ENCODE data around the gene RARRES2.

Gene RARRES2

DNA sequence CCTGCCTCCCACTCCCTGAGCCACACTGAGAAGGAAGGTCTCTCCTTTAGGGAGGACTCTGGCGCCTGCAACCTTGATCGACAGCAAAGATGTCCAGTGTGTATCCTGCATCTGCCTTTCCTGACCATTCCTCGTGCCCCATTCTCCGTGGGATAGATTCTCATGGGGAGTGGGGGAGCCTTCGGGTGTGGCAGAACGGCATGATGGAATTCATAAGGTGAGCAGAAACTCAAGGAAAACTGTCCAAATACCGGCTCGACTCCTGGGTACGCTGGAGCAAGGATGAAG, 636 bp upstream of the RARRES2 start:
- no peaks in the 10 kb centered on the region for H3F3A ChIP-seq (ENCODE audit: control insufficient read depth, insufficient read depth)
- no peaks in the 10 kb centered on the region for H3K9me2 ChIP-seq (replicated peaks; ENCODE audit: control insufficient read depth, low read length)
- no peak overlapping the region for H3K27ac ChIP-seq (ENCODE audit: low read depth, low read length)
- no peaks in the 10 kb centered on the region for H3K79me2 ChIP-seq (ENCODE audit: control insufficient read depth, low read length)
- H3K27me3 ChIP-seq (ENCODE audit: control insufficient read depth, low read length) = no peaks in the 10 kb centered on the region
- H3K4me1 ChIP-seq (ENCODE audit: control insufficient read depth, low read length) = no peaks in the 10 kb centered on the region
- no peaks in the 10 kb centered on the region for H4K20me1 ChIP-seq (ENCODE audit: control insufficient read depth, insufficient read depth, low read depth, low read length)
- peaks cover 12% of the 10 kb centered on the region for H3K36me3 ChIP-seq (ENCODE audit: control insufficient read depth, low read length)
- H3K4me3 ChIP-seq (ENCODE audit: low read length) = no peak overlapping the region
- no peak for TF ChIP-seq EZH2phosphoT487 (IDR thresholded peaks at IDR 0.05; ENCODE audit: borderline replicate concordance, low read length)
- TF ChIP-seq, protein P1, sequence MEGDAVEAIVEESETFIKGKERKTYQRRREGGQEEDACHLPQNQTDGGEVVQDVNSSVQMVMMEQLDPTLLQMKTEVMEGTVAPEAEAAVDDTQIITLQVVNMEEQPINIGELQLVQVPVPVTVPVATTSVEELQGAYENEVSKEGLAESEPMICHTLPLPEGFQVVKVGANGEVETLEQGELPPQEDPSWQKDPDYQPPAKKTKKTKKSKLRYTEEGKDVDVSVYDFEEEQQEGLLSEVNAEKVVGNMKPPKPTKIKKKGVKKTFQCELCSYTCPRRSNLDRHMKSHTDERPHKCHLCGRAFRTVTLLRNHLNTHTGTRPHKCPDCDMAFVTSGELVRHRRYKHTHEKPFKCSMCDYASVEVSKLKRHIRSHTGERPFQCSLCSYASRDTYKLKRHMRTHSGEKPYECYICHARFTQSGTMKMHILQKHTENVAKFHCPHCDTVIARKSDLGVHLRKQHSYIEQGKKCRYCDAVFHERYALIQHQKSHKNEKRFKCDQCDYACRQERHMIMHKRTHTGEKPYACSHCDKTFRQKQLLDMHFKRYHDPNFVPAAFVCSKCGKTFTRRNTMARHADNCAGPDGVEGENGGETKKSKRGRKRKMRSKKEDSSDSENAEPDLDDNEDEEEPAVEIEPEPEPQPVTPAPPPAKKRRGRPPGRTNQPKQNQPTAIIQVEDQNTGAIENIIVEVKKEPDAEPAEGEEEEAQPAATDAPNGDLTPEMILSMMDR (IDR thresholded peaks at IDR 0.05; ENCODE audit: low read depth, low read length, poor library complexity, severe bottlenecking) = no peak
- H3K4me2 ChIP-seq (ENCODE audit: low read length) = no peak overlapping the region
- peaks cover 11% of the 10 kb centered on the region; the same call in 1 of the 2 replicates for H3K9me3 ChIP-seq (ENCODE audit: control insufficient read depth, insufficient read depth, low read length)

DNA sequence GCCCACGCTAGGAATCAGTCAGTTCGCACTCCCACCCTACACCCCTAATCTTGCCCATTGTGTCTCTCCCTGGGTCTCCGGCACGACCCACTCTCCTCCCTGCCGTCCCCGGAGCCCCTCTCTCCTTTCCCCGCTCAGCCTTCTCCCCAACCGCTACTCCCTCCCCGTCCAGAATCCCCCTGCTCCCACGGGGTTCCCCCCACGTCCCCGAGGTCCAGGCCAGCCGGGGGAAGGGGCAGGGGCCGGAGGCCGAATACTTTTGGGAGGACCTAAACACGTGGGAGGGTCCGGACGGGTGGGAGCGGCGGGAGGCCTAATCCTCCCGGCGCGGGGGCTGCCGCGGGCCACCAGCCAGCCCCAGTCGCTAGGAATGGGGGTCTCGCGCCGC, 560 bp downstream of the RARRES2 start:
- H4K20me1 ChIP-seq (ENCODE audit: control insufficient read depth, insufficient read depth, low read depth, low read length) = no peaks in the 10 kb centered on the region
- no peaks in the 10 kb centered on the region for H3K9me2 ChIP-seq (replicated peaks; ENCODE audit: control insufficient read depth, low read length)
- no peak for TF ChIP-seq EZH2phosphoT487 (IDR thresholded peaks at IDR 0.05; ENCODE audit: borderline replicate concordance, low read length)
- TF ChIP-seq, protein P1 (IDR thresholded peaks at IDR 0.05; ENCODE audit: low read depth, low read length, poor library complexity, severe bottlenecking) = no peak
- H3K27me3 ChIP-seq (ENCODE audit: control insufficient read depth, low read length) = no peaks in the 10 kb centered on the region
- H3K4me3 ChIP-seq (ENCODE audit: low read length) = no peak overlapping the region
- no peak overlapping the region for H3K4me2 ChIP-seq (ENCODE audit: low read length)
- peaks cover 12% of the 10 kb centered on the region for H3K36me3 ChIP-seq (ENCODE audit: control insufficient read depth, low read length)
- H3F3A ChIP-seq (ENCODE audit: control insufficient read depth, insufficient read depth) = no peaks in the 10 kb centered on the region
- H3K4me1 ChIP-seq (ENCODE audit: control insufficient read depth, low read length) = no peaks in the 10 kb centered on the region
- no peak overlapping the region for H3K27ac ChIP-seq (ENCODE audit: low read depth, low read length)
- peaks cover 11% of the 10 kb centered on the region; the same call in 1 of the 2 replicates for H3K9me3 ChIP-seq (ENCODE audit: control insufficient read depth, insufficient read depth, low read length)
- H3K79me2 ChIP-seq (ENCODE audit: control insufficient read depth, low read length) = no peaks in the 10 kb centered on the region

DNA sequence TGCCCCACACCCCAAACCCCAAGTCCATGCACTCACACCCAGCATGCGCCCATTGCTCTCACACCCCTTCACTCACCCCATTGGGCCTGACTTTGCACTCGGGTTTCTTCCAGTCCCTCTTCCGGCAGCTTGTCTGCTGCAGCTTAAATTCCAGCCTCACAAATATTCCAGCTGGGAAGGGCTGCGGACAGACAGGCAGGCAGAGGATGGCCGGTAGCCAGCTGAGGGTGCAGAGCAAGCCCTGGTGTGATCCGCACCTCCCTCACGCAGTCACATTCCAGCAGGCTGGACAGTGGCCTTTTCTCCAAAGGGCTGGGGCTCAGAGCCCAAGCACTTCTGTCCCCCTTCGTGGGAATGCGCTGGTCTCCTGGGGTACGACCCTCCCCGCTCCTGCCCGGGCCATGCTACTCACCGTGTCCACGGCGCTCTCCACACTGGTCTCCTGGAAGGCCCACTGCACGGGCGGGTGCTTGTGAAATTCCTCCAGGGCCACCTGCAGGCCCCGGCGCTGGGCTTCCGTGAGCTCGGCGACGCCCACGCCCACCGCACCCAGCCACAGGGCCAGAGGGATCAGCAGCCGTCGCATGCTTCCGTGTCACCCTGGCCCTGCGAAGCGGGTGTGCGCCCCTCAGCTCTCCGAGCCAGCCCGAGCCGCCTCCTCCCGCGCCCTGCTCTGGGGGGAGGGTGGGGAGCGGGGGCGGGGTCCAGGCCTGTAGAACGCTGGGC, 1.2 kb downstream of the RARRES2 start:
- Histone ChIP-seq H3K27me3 (ENCODE audit: control insufficient read depth, low read length) (no peaks in the 10 kb centered on the region), H3K9me3 (ENCODE audit: control insufficient read depth, insufficient read depth, low read length) (peaks cover 11% of the 10 kb centered on the region; the same call in 1 of the 2 replicates), H3K4me1 (ENCODE audit: control insufficient read depth, low read length) (no peaks in the 10 kb centered on the region), H3K9me2 (replicated peaks; ENCODE audit: control insufficient read depth, low read length) (no peaks in the 10 kb centered on the region), H3K27ac (ENCODE audit: low read depth, low read length) (no peak overlapping the region), H3K4me2 (ENCODE audit: low read length) (no peak overlapping the region), H3K79me2 (ENCODE audit: control insufficient read depth, low read length) (no peaks in the 10 kb centered on the region), H3K36me3 (ENCODE audit: control insufficient read depth, low read length) (peaks cover 12% of the 10 kb centered on the region), H4K20me1 (ENCODE audit: control insufficient read depth, insufficient read depth, low read depth, low read length) (no peaks in the 10 kb centered on the region), H3F3A (ENCODE audit: control insufficient read depth, insufficient read depth) (no peaks in the 10 kb centered on the region), H3K4me3 (ENCODE audit: low read length) (no peak overlapping the region)
- TF ChIP-seq EZH2phosphoT487 (IDR thresholded peaks at IDR 0.05; ENCODE audit: borderline replicate concordance, low read length) = no peak
- TF ChIP-seq, protein P1 (IDR thresholded peaks at IDR 0.05; ENCODE audit: low read depth, low read length, poor library complexity, severe bottlenecking) = no peak

Measured in DOHH2 (cell line).